ENCODE results near the gene TCF19. TPM values are rescaled to one million over a fixed set of nuclear protein-coding genes. Genes with fewer than 3 reads are reported as not detected.
"Not testable (repeated sequence)": the region's sequence is repeated elsewhere in the genome, so short reads cannot be mapped to it uniquely, and the experiment has no call there.

Gene TCF19
- polyA plus RNA-seq, 1 donor from 2014 or later = 14.9 TPM

- not testable (repeated sequence) for H3K36me3 Mint-ChIP-seq, H3K27me3 Mint-ChIP-seq, H3K9me3 Mint-ChIP-seq
- H3K27ac Mint-ChIP-seq = peak overlapping the region in 1 of 3 donors; percentile 100
- peaks cover 19 to 21% (median 20%) of the 10 kb centered on the region in 3 donors for H3K4me1 Mint-ChIP-seq
- H3K4me3 Mint-ChIP-seq = peak overlapping the region in 3 of 4 donors; percentile 49 to 96 (median 95)
Measured at GRCh38 chr6:31195308-31195979, 37.1 kb downstream of the TCF19 start.

- not testable (repeated sequence) for H3K27me3 Mint-ChIP-seq, H3K9me3 Mint-ChIP-seq, H3K36me3 Mint-ChIP-seq
- peak overlapping the region; percentile 100 for H3K27ac Mint-ChIP-seq
- peak overlapping the region; percentile 95 to 100 (median 96) for H3K4me3 Mint-ChIP-seq
- peaks cover 15 to 26% (median 22%) of the 10 kb centered on the region in 3 donors for H3K4me1 Mint-ChIP-seq
Measured at GRCh38 chr6:31196251-31197022, 38.0 kb downstream of the TCF19 start.

DNA sequence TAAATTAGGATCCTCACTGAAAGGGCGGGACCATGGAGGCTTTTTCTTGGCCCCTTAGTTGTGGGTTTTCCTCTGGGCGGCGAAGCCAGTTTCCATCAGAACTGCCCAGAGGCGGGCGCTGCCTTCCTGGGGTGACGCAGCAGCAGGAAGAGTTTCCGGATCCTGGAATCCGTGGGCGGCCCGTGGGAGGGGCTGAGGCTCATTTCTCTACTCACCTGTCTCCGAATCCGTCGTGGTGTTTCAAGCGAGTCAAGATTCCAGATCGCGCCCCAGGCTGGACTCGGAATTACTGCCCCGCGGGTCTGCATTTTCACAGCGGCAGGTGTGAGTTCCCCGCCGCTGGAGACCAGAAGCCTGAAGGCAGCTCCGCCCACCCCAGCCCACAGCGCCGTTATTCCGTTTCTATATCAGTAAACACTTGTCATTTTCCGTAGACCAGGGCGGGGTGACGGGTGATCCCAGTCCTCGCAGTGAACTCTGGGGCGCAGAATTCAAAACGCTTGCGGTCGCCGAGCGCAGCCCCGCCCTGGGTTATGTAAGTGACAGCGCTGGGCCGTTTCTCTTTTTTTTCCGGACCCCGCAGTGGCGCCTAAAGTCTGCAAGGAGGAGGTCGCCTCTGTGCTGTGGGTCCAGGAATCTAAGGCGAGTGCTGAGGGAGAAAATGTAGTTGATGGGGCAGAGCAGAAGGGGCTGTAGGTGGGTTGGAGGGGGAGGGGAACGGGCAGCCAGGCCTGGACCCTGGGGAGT is 39.3 kb downstream of the TCF19 start:
- Mint-ChIP-seq H3K9me3 (peaks cover 0 to 1% (median 0%) of the 10 kb centered on the region in 3 donors), H3K4me1 (peaks cover 10 to 32% (median 32%) of the 10 kb centered on the region in 3 donors), H3K27ac (peak overlapping the region; percentile 100), H3K4me3 (peak overlapping the region; percentile 95 to 100 (median 96)), H3K36me3 (peaks cover 9% of the 10 kb centered on the region), H3K27me3 (no peaks in the 10 kb centered on the region)

DNA sequence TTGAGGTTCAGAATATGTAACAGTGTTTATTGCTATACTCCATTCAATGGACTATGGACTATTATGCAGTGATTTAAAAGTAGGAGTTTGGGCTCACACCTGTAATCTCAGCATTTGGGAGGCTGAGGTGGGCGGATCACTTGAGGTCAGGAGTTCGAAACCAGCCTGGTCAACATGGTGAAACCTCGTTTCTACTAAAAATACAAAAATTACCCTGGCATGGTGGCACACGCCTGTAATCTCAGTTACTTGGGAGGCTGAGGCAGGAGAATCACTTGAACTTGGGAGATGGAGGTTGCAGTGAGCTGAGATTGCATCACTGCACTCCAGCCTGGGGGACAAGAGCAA is 40.7 kb downstream of the TCF19 start:
- H3K27me3 Mint-ChIP-seq, H3K36me3 Mint-ChIP-seq, H3K9me3 Mint-ChIP-seq: not testable (repeated sequence)
- peaks cover 21 to 45% (median 37%) of the 10 kb centered on the region in 3 donors for H3K4me1 Mint-ChIP-seq
- peak overlapping the region; percentile 95 to 100 (median 96) for H3K4me3 Mint-ChIP-seq
- peak overlapping the region; percentile 39 to 100 (median 100) for H3K27ac Mint-ChIP-seq

GRCh38 chr6:31202259-31203166 is 44.1 kb downstream of the TCF19 start:
- Mint-ChIP-seq H3K9me3 (no peaks in the 10 kb centered on the region), H3K36me3 (peaks cover 7% of the 10 kb centered on the region), H3K4me1 (peaks cover 16 to 38% (median 31%) of the 10 kb centered on the region in 3 donors), H3K4me3 (peak overlapping the region; percentile 84 to 98 (median 90)), H3K27ac (peak overlapping the region; percentile 10 to 99 (median 94)), H3K27me3 (no peaks in the 10 kb centered on the region)

GRCh38 chr6:31203345-31203979 is 45.1 kb downstream of the TCF19 start:
- H3K27me3 Mint-ChIP-seq = no peaks in the 10 kb centered on the region
- no peaks in the 10 kb centered on the region for H3K9me3 Mint-ChIP-seq
- peak overlapping the region; percentile 94 to 100 (median 99) for H3K27ac Mint-ChIP-seq
- peak overlapping the region; percentile 84 to 98 (median 95) for H3K4me3 Mint-ChIP-seq
- H3K4me1 Mint-ChIP-seq = peaks cover 11 to 38% (median 31%) of the 10 kb centered on the region in 3 donors
- H3K36me3 Mint-ChIP-seq = peaks cover 11% of the 10 kb centered on the region

DNA sequence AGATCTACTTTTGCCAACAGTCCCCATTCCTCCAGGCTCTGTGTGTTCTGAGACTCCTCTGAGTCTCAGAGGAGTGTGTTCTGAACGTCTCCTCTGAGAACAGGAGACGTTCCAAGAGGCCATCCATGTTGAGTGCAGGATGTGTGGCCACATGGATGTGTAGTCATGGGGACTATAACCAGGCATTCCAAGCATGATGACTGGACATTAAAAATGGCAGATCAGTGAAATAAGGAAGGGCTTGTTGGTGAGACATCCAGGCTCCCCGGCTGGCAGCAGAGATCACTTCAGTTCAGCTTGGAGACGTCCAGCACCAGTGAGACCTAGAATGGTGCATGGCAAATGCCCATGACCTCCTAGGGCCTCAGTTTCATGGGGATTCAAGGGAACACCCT is 46.4 kb downstream of the TCF19 start:
- Mint-ChIP-seq H3K27ac (peak overlapping the region; percentile 94 to 100 (median 99)), H3K9me3 (no peaks in the 10 kb centered on the region), H3K4me1 (peaks cover 11 to 38% (median 24%) of the 10 kb centered on the region in 3 donors), H3K4me3 (peak overlapping the region in 3 of 4 donors; percentile 92 to 98 (median 98)), H3K36me3 (peaks cover 8% of the 10 kb centered on the region), H3K27me3 (no peaks in the 10 kb centered on the region)

DNA sequence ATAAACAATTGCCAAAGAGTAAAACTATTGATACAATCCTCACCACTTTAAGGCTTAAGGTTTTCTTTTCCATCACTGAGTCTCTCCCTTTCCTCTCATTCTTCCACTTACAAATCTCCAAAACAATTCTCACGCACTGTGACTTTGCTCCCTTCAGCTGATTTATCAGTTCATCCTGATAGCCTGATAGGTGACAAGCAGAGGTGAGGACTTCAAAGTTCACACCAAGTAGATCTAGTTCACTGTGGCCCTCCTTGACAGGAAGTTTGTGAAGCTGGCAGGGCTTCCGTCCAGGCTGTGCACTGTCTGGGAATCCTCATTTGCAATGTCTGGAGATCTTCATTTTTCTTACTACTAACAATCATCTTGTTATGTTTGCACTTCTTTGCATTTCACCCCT is 47.2 kb downstream of the TCF19 start:
- no peaks in the 10 kb centered on the region for H3K9me3 Mint-ChIP-seq
- peak overlapping the region in 2 of 3 donors; percentile 18 to 94 for H3K27ac Mint-ChIP-seq
- peaks cover 8% of the 10 kb centered on the region for H3K36me3 Mint-ChIP-seq
- peaks cover 1% of the 10 kb centered on the region for H3K27me3 Mint-ChIP-seq
- peaks cover 11 to 38% (median 24%) of the 10 kb centered on the region in 3 donors for H3K4me1 Mint-ChIP-seq
- peak overlapping the region in 3 of 4 donors; percentile 3 to 78 (median 69) for H3K4me3 Mint-ChIP-seq

- Mint-ChIP-seq H3K9me3 (no peaks in the 10 kb centered on the region), H3K36me3 (peaks cover 4% of the 10 kb centered on the region), H3K4me3 (no peak overlapping the region), H3K27ac (no peak overlapping the region), H3K27me3 (peaks cover 1% of the 10 kb centered on the region), H3K4me1 (peaks cover 6 to 17% (median 7%) of the 10 kb centered on the region in 3 donors)
Measured at GRCh38 chr6:31208506-31208905, 50.1 kb downstream of the TCF19 start.

- Mint-ChIP-seq H3K4me1 (peaks cover 0 to 11% (median 4%) of the 10 kb centered on the region in 3 donors), H3K27me3 (peaks cover 1% of the 10 kb centered on the region), H3K9me3 (no peaks in the 10 kb centered on the region), H3K4me3 (no peak overlapping the region), H3K36me3 (peaks cover 4% of the 10 kb centered on the region), H3K27ac (no peak overlapping the region)
Measured at GRCh38 chr6:31209137-31209536, 50.7 kb downstream of the TCF19 start.

DNA sequence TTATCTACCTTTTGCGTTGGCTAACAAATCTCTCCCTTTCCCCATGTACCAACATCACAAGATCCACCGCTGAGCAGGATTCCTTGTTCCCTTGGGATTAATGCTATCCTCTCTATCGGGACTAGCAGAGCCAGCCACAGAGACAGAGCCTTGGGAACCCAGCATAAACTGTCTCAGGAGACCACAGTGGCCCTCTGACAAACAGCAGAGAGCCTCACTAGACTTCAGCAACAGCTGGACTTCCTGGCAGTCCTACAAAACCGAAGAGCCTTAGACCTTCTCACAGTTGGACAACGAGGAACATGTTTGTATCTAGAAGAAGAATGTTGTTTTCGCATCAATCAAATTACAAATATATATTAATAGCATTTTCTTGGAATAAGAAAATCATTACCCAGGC is 51.7 kb downstream of the TCF19 start:
- Mint-ChIP-seq H3K4me3 (peak overlapping the region in 1 of 4 donors; percentile 48), H3K27me3 (peaks cover 1% of the 10 kb centered on the region), H3K9me3 (peaks cover 0 to 6% (median 0%) of the 10 kb centered on the region in 3 donors), H3K27ac (peak overlapping the region in 1 of 3 donors; percentile 80), H3K4me1 (peaks cover 0 to 5% (median 4%) of the 10 kb centered on the region in 3 donors), H3K36me3 (peaks cover 4% of the 10 kb centered on the region)

GRCh38 chr6:31210741-31211532 is 52.5 kb downstream of the TCF19 start:
- no peak overlapping the region for H3K27ac Mint-ChIP-seq
- H3K4me1 Mint-ChIP-seq = peaks cover 2 to 5% (median 2%) of the 10 kb centered on the region in 3 donors
- peaks cover 4% of the 10 kb centered on the region for H3K36me3 Mint-ChIP-seq
- H3K9me3 Mint-ChIP-seq = peaks cover 0 to 8% (median 1%) of the 10 kb centered on the region in 3 donors
- H3K27me3 Mint-ChIP-seq = peaks cover 1% of the 10 kb centered on the region
- H3K4me3 Mint-ChIP-seq = no peak overlapping the region

Measured in IgD-negative memory B cell (primary cell).